Tibial artery (tissue), 4 donors: ENCODE results near the gene PLLP.

Source experiments
- DNase-seq, 2 donors: peaks; one replicate each; pipeline ENCODE4 v3.0.0-alpha.2; 2019
- H3K27ac ChIP-seq, 2 donors: fragments of 200-600 bp; sonication (generic) in 1 of 2; 1 replicate in 1 of 2; 2 replicates in 1 of 2; pipeline ENCODE4 v1.5.1; 2018 to 2019; ENCODE audit warnings: mild to moderate bottlenecking in 1 of 2
- H3K27me3 ChIP-seq, 2 donors: fragments of 200-600 bp; sonication (generic) in 1 of 2; one replicate each; pipeline versions ENCODE4 v1.5.1 to v1.6.0; 2016 to 2019
- H3K36me3 ChIP-seq, 3 donors: fragments of 200-600 bp; sonication (generic) in 2 of 3; one replicate each; pipeline ENCODE4 v1.5.1; 2016 to 2019; ENCODE audit warnings: mild to moderate bottlenecking in 2 of 3
- H3K4me1 ChIP-seq, 4 donors: fragments of 200-600 bp; sonication (generic) in 2 of 4; 1 replicate in 3 of 4; 2 replicates in 1 of 4; pipeline ENCODE4 v1.5.1; 2016 to 2019
- H3K4me3 ChIP-seq, 2 donors: fragments of 200-600 bp; sonication (generic) in 1 of 2; 1 replicate in 1 of 2; 2 replicates in 1 of 2; pipeline ENCODE4 v1.5.1; 2018 to 2019; ENCODE audit warnings: mild to moderate bottlenecking in 2 of 2
- H3K9me3 ChIP-seq, 3 donors: fragments of 200-600 bp; sonication (generic) in 1 of 3; one replicate each; pipeline ENCODE4 v1.5.1; 2016 to 2019
- CTCF ChIP-seq, 2 experiments: fragments of 200-600 bp in 1 of 2; fragments of 450-650 bp in 1 of 2; IDR thresholded peaks; one replicate each; pipeline ENCODE4 v1.5.1; 2017 to 2019; ENCODE audit warnings: antibody characterized with exemption in 2 of 2, mild to moderate bottlenecking in 1 of 2, moderate library complexity in 1 of 2
- intact Hi-C: fragments of 100-400 bp; cut with DNase I; formaldehyde crosslinking; loops from one replicate; pipeline ENCODE4 v1.15.0; 2023; ENCODE audit warnings: low total_unique reads

The PLLP gene

GRCh38 chr16:57324749-57325148, 40.3 kb upstream of the PLLP start:
- intact Hi-C loops, result no loop called here
- Histone ChIP-seq H3K4me3 (no peak overlapping the region), H3K36me3 (no peaks in the 10 kb centered on the region), H3K4me1 (peaks cover 0 to 5% (median 2%) of the 10 kb centered on the region in 4 donors), H3K27me3 (no peaks in the 10 kb centered on the region), H3K27ac (no peak overlapping the region), H3K9me3 (no peaks in the 10 kb centered on the region)
- TF ChIP-seq CTCF (IDR thresholded peaks at IDR 0.05), result no peak
- no peak for DNase-seq

- no peaks in the 10 kb centered on the region for H3K27me3 ChIP-seq
- TF ChIP-seq CTCF (IDR thresholded peaks at IDR 0.05), result no peak
- no peak overlapping the region for H3K27ac ChIP-seq
- DNase-seq, result no peak
- peaks cover 6 to 43% (median 30%) of the 10 kb centered on the region in 4 donors for H3K4me1 ChIP-seq
- H3K36me3 ChIP-seq, result no peaks in the 10 kb centered on the region
- H3K9me3 ChIP-seq, result no peaks in the 10 kb centered on the region
- no peak overlapping the region for H3K4me3 ChIP-seq
- intact Hi-C loops, result no loop called here
Measured at GRCh38 chr16:57319646-57320045, 35.2 kb upstream of the PLLP start.

GRCh38 chr16:57318240-57318970, 33.9 kb upstream of the PLLP start:
- intact Hi-C loops, result no loop called here
- DNase-seq, result no peak
- no peaks in the 10 kb centered on the region for H3K36me3 ChIP-seq

GRCh38 chr16:57316390-57317017, 32.0 kb upstream of the PLLP start:
- peak; percentile 71 to 90 for DNase-seq
- TF ChIP-seq CTCF (IDR thresholded peaks at IDR 0.05), result no peak
- intact Hi-C loops, result no loop called here
- Histone ChIP-seq H3K9me3 (no peaks in the 10 kb centered on the region), H3K36me3 (no peaks in the 10 kb centered on the region), H3K27me3 (no peaks in the 10 kb centered on the region), H3K4me1 (peaks cover 6 to 52% (median 33%) of the 10 kb centered on the region in 4 donors), H3K27ac (peak overlapping the region; percentile 76 to 87), H3K4me3 (peak overlapping the region in 1 of 2 donors; percentile 1)

More at GRCh38 chr16:57318240-57318970, 33.9 kb upstream of the PLLP start:
- peak overlapping the region; percentile 76 to 87 for H3K27ac ChIP-seq
- no peaks in the 10 kb centered on the region for H3K9me3 ChIP-seq
- no peak for TF ChIP-seq CTCF (IDR thresholded peaks at IDR 0.05)
- H3K4me1 ChIP-seq, result peaks cover 6 to 50% (median 33%) of the 10 kb centered on the region in 4 donors
- H3K4me3 ChIP-seq, result no peak overlapping the region
- no peaks in the 10 kb centered on the region for H3K27me3 ChIP-seq

GRCh38 chr16:57315416-57315815, 30.9 kb upstream of the PLLP start:
- Histone ChIP-seq H3K27me3 (no peaks in the 10 kb centered on the region), H3K4me1 (peaks cover 11 to 63% (median 42%) of the 10 kb centered on the region in 4 donors), H3K9me3 (no peaks in the 10 kb centered on the region), H3K27ac (peak overlapping the region; percentile 76 to 87), H3K4me3 (no peak overlapping the region), H3K36me3 (no peaks in the 10 kb centered on the region)
- no peak for TF ChIP-seq CTCF (IDR thresholded peaks at IDR 0.05)
- intact Hi-C loops, result no loop called here
- no peak for DNase-seq
